Right atrium auricular region (tissue), 2 donors: ENCODE data around the gene EPB41L4A. TPM values are rescaled to one million over a fixed set of nuclear protein-coding genes. Genes with fewer than 3 reads are reported as not detected.

Experiments
- DNase-seq: peaks from one replicate; pipeline ENCODE4 v3.0.0-alpha.2; 2019; ENCODE audit warnings: low spot score
- H3K27ac ChIP-seq, 2 donors: fragments of 200-600 bp; sonication (generic); 1 replicate in 1 of 2; 2 replicates in 1 of 2; pipeline ENCODE4 v1.5.1; 2016 to 2019
- H3K27me3 ChIP-seq, 2 donors: fragments of 200-600 bp; sonication (generic); one replicate each; pipeline versions ENCODE4 v1.5.1 to v1.6.0; 2017 to 2019
- H3K36me3 ChIP-seq: fragments of 200-600 bp; sonication (generic); one replicate; pipeline ENCODE4 v1.5.1; 2016
- H3K4me1 ChIP-seq, 2 donors: fragments of 200-600 bp; sonication (generic); one replicate each; pipeline versions ENCODE4 v1.5.1 to v1.6.0; 2017 to 2019
- H3K4me3 ChIP-seq, 2 donors: fragments of 200-600 bp; sonication (generic); 1 replicate in 1 of 2; 2 replicates in 1 of 2; pipeline ENCODE4 v1.5.1; 2017 to 2019; ENCODE audit warnings: mild to moderate bottlenecking in 1 of 2, moderate library complexity in 1 of 2
- H3K9me3 ChIP-seq, 2 donors: fragments of 200-600 bp; sonication (generic); one replicate each; pipeline ENCODE4 v1.5.1; 2019
- total RNA-seq, 2 donors: library from RNA; depleted of rRNA; stranded (reverse); fragments of >200 nt; gene quantifications; one replicate each; pipeline ENCODE4 v1.1.0, GENCODE V29; 2016
- TF ChIP-seq, protein P1 (sequence below), 2 donors: fragments of 200-600 bp; sonication (generic); IDR thresholded peaks; one replicate each; pipeline ENCODE4 v1.5.1; 2019; ENCODE audit warnings: antibody characterized with exemption in 2 of 2

Gene EPB41L4A
- total RNA-seq, 2 donors from 2014 or later: 13.8 to 17.9 TPM

DNA sequence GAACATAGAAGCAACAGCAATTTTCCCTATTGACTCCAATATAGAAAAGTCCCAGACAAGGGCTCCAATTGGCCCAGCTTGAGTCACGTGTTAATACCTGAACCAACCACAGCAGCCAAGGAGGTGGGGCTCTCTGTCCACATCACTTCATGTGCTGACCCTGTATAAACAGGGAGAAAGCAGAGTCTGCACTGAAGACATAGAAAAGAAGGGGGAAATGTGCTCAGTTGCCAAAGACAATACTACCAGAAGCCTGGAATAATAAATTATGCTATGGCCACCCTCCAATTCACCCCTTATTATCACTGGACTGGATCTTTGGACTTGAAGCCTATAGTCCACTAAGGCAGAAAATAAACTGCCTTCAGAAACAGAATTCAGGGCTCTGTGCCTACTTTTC is 275.4 kb downstream of the EPB41L4A start:
- DNase-seq: no peak
- Histone ChIP-seq H3K4me1 (peaks cover 0 to 15% of the 10 kb centered on the region in 2 donors), H3K27me3 (no peaks in the 10 kb centered on the region), H3K9me3 (no peaks in the 10 kb centered on the region), H3K4me3 (no peak overlapping the region), H3K27ac (no peak overlapping the region), H3K36me3 (no peaks in the 10 kb centered on the region)
- TF ChIP-seq, protein P1, sequence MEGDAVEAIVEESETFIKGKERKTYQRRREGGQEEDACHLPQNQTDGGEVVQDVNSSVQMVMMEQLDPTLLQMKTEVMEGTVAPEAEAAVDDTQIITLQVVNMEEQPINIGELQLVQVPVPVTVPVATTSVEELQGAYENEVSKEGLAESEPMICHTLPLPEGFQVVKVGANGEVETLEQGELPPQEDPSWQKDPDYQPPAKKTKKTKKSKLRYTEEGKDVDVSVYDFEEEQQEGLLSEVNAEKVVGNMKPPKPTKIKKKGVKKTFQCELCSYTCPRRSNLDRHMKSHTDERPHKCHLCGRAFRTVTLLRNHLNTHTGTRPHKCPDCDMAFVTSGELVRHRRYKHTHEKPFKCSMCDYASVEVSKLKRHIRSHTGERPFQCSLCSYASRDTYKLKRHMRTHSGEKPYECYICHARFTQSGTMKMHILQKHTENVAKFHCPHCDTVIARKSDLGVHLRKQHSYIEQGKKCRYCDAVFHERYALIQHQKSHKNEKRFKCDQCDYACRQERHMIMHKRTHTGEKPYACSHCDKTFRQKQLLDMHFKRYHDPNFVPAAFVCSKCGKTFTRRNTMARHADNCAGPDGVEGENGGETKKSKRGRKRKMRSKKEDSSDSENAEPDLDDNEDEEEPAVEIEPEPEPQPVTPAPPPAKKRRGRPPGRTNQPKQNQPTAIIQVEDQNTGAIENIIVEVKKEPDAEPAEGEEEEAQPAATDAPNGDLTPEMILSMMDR (IDR thresholded peaks at IDR 0.05): no peak

- no peak for DNase-seq
- no peaks in the 10 kb centered on the region for H3K36me3 ChIP-seq
- no peak overlapping the region for H3K27ac ChIP-seq
- H3K4me3 ChIP-seq: no peak overlapping the region
- TF ChIP-seq, protein P1 (IDR thresholded peaks at IDR 0.05): no peak
- H3K4me1 ChIP-seq: peaks cover 0 to 15% of the 10 kb centered on the region in 2 donors
- no peaks in the 10 kb centered on the region for H3K9me3 ChIP-seq
- no peaks in the 10 kb centered on the region for H3K27me3 ChIP-seq
Observed at GRCh38 chr5:112142769-112143270, 276.3 kb downstream of the EPB41L4A start.

- TF ChIP-seq, protein P1 (IDR thresholded peaks at IDR 0.05): no peak
- H3K4me3 ChIP-seq: no peak overlapping the region
- peaks cover 0 to 9% of the 10 kb centered on the region in 2 donors for H3K4me1 ChIP-seq
- H3K9me3 ChIP-seq: no peaks in the 10 kb centered on the region
- H3K27ac ChIP-seq: no peak overlapping the region
- DNase-seq: no peak
- H3K36me3 ChIP-seq: no peaks in the 10 kb centered on the region
- H3K27me3 ChIP-seq: no peaks in the 10 kb centered on the region
Observed at GRCh38 chr5:112141582-112141981, 277.5 kb downstream of the EPB41L4A start.

- Histone ChIP-seq H3K4me3 (no peak overlapping the region), H3K4me1 (peaks cover 0 to 3% of the 10 kb centered on the region in 2 donors), H3K27ac (no peak overlapping the region), H3K27me3 (no peaks in the 10 kb centered on the region), H3K36me3 (no peaks in the 10 kb centered on the region), H3K9me3 (no peaks in the 10 kb centered on the region)
- no peak for DNase-seq
- TF ChIP-seq, protein P1 (IDR thresholded peaks at IDR 0.05): no peak
Observed at GRCh38 chr5:112138526-112138925, 280.6 kb downstream of the EPB41L4A start.

GRCh38 chr5:112136773-112137172 is 282.3 kb downstream of the EPB41L4A start:
- Histone ChIP-seq H3K27ac (no peak overlapping the region), H3K27me3 (no peaks in the 10 kb centered on the region), H3K4me3 (no peak overlapping the region), H3K4me1 (no peaks in the 10 kb centered on the region), H3K36me3 (no peaks in the 10 kb centered on the region), H3K9me3 (no peaks in the 10 kb centered on the region)
- TF ChIP-seq, protein P1 (IDR thresholded peaks at IDR 0.05): no peak
- DNase-seq: no peak

- no peak overlapping the region for H3K27ac ChIP-seq
- TF ChIP-seq, protein P1 (IDR thresholded peaks at IDR 0.05): no peak
- no peak overlapping the region for H3K4me3 ChIP-seq
- DNase-seq: no peak
- H3K9me3 ChIP-seq: no peaks in the 10 kb centered on the region
- H3K4me1 ChIP-seq: no peaks in the 10 kb centered on the region
- H3K36me3 ChIP-seq: no peaks in the 10 kb centered on the region
- H3K27me3 ChIP-seq: no peaks in the 10 kb centered on the region
Observed at GRCh38 chr5:112127861-112128260, 291.2 kb downstream of the EPB41L4A start.
